Measurements from ENCODE around the gene DMRTB1. TPM values are rescaled to one million over a fixed set of nuclear protein-coding genes. Genes with fewer than 3 reads are reported as not detected.

Gene DMRTB1
- total and polyA plus RNA-seq, 2 of the 8 experiments (the other 6 are each of a cell fraction or from before 2014, with no cell fraction given) = 0.06 to 0.35 TPM

DNA sequence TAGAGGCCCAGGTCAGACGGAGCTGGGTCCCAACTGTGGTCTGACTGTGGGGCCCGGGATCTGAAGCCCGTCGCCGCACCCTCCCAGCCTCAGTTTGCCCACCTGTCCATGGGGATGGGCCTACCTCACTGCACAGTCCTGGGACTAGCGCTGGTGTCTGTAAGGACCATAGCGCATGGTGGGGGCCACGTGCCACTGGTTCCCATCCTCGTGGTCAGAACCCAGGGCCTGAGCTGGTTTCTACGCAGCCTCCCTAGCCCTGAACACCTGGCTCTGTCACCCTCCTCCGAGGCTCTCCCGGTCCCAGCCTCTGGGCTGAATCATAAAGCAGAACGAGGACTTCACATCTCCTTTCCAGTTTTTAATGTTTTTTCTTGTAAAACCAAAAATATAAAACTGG, 46.7 kb downstream of the DMRTB1 start (continued):
- TF ChIP-seq, protein P1, sequence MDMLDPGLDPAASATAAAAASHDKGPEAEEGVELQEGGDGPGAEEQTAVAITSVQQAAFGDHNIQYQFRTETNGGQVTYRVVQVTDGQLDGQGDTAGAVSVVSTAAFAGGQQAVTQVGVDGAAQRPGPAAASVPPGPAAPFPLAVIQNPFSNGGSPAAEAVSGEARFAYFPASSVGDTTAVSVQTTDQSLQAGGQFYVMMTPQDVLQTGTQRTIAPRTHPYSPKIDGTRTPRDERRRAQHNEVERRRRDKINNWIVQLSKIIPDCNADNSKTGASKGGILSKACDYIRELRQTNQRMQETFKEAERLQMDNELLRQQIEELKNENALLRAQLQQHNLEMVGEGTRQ (IDR thresholded peaks at IDR 0.05; ENCODE audit: low read length) = no peak
- no peak for TF ChIP-seq POU5F1 (IDR thresholded peaks at IDR 0.05; ENCODE audit: low read depth, low read length)
